ENCODE measurements around the gene RPL18.

The RPL18 gene

DNA sequence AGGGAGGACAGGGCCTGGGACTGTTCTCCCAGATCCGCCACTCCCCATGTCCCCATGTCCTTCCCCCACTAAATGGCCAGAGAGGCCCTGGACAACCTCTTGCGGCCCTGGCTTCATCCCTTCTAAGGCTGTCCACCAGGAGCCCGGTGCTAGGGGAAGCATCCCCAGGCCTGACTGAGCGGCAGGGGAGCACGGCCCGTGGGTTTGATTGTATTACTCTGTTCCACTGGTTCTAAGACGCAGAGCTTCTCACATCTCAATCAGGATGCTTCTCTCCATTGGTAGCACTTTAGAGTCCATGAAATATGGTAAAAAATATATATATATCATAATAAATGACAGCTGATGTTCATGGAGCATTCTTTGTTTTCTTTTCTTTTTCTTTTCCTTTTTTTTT, 11.6 kb downstream of the RPL18 start:
- H3K9me3 ChIP-seq (ENCODE audit: insufficient read depth, low read length, severe bottlenecking): no peaks in the 10 kb centered on the region
- H3K79me2 ChIP-seq (ENCODE audit: insufficient read depth, low read length): no peaks in the 10 kb centered on the region
- no peaks in the 10 kb centered on the region for H3K36me3 ChIP-seq (ENCODE audit: insufficient read depth, low read length)
- no peak overlapping the region for H3K9ac ChIP-seq (ENCODE audit: low read depth, low read length)
- no peak overlapping the region for H3K4me3 ChIP-seq (ENCODE audit: low read depth in 1 of 2, low read length in 2 of 2)
- TF ChIP-seq CTCF (IDR thresholded peaks at IDR 0.05; ENCODE audit: borderline replicate concordance, extremely low read depth, low read length, poor library complexity, severe bottlenecking) (no peak), EZH2 (IDR thresholded peaks at IDR 0.05; ENCODE audit: borderline replicate concordance, low read depth, low read length, severe bottlenecking) (no peak)
- H3K27me3 ChIP-seq (ENCODE audit: insufficient read depth, low read length, poor library complexity): no peaks in the 10 kb centered on the region
- no peak overlapping the region for H3K4me2 ChIP-seq (ENCODE audit: insufficient read depth, low read length)
- H4K20me1 ChIP-seq (ENCODE audit: insufficient read depth, low read length): no peaks in the 10 kb centered on the region
- H2AFZ ChIP-seq (ENCODE audit: low read depth, low read length): no peak overlapping the region
- no peak overlapping the region for H3K27ac ChIP-seq (ENCODE audit: low read length)
- ATAC-seq (ENCODE audit: insufficient read depth, low read depth): no peak
- no peak for DNase-seq
- no peaks in the 10 kb centered on the region for H3K4me1 ChIP-seq (ENCODE audit: insufficient read depth, low read length)

GRCh38 chr19:48606463-48607358, 12.3 kb downstream of the RPL18 start, which contains the start of gene SPACA4:
Gene SPACA4, plus strand, starts transcription at chr19:48606742. Its CDS starts 237 bp downstream, at chr19:48606979.
- Histone ChIP-seq H3K4me1 (ENCODE audit: insufficient read depth, low read length) (no peaks in the 10 kb centered on the region), H4K20me1 (ENCODE audit: insufficient read depth, low read length) (no peaks in the 10 kb centered on the region), H2AFZ (ENCODE audit: low read depth, low read length) (no peak within 1 kb of the TSS), H3K27me3 (ENCODE audit: insufficient read depth, low read length, poor library complexity) (no peaks in the 10 kb centered on the region), H3K36me3 (ENCODE audit: insufficient read depth, low read length) (no peaks in the 10 kb centered on the region), H3K79me2 (ENCODE audit: insufficient read depth, low read length) (no peaks in the 10 kb centered on the region), H3K4me3 (ENCODE audit: low read depth in 1 of 2, low read length in 2 of 2) (no peak within 1 kb of the TSS), H3K9ac (ENCODE audit: low read depth, low read length) (no peak within 1 kb of the TSS), H3K9me3 (ENCODE audit: insufficient read depth, low read length, severe bottlenecking) (no peaks in the 10 kb centered on the region), H3K27ac (ENCODE audit: low read length) (no peak within 1 kb of the TSS), H3K4me2 (ENCODE audit: insufficient read depth, low read length) (no peak within 1 kb of the TSS)
- TF ChIP-seq CTCF (IDR thresholded peaks at IDR 0.05; ENCODE audit: borderline replicate concordance, extremely low read depth, low read length, poor library complexity, severe bottlenecking) (no peak), EZH2 (IDR thresholded peaks at IDR 0.05; ENCODE audit: borderline replicate concordance, low read depth, low read length, severe bottlenecking) (no peak)
- ATAC-seq (ENCODE audit: insufficient read depth, low read depth): no peak
- DNase-seq: no peak

DNA sequence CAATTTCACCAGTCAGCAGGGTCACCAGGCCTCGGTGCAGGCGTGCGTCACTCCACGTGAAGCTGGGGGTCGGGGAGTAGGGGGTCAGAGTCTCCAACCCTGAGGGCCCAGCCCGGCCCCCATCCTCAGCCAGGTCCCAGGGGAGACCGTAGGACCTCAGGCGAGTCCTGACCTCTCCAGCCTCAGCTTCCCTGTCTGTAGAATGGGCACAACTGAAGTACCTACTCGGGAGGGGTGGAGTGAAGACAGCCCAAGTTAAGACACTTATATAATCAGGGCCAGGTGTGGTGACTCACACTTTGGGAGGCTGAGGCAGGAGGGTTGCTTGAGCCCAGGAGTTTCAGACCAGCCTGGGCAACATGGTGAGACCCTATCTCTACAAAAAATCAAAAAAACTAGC, 15.1 kb downstream of the RPL18 start:
- Histone ChIP-seq H2AFZ (ENCODE audit: low read depth, low read length) (no peak overlapping the region), H3K4me1 (ENCODE audit: insufficient read depth, low read length) (no peaks in the 10 kb centered on the region), H3K9ac (ENCODE audit: low read depth, low read length) (no peak overlapping the region), H3K4me3 (ENCODE audit: low read depth in 1 of 2, low read length in 2 of 2) (no peak overlapping the region), H3K36me3 (ENCODE audit: insufficient read depth, low read length) (no peaks in the 10 kb centered on the region), H3K79me2 (ENCODE audit: insufficient read depth, low read length) (no peaks in the 10 kb centered on the region), H4K20me1 (ENCODE audit: insufficient read depth, low read length) (no peaks in the 10 kb centered on the region), H3K4me2 (ENCODE audit: insufficient read depth, low read length) (no peak overlapping the region), H3K27ac (ENCODE audit: low read length) (no peak overlapping the region), H3K27me3 (ENCODE audit: insufficient read depth, low read length, poor library complexity) (no peaks in the 10 kb centered on the region), H3K9me3 (ENCODE audit: insufficient read depth, low read length, severe bottlenecking) (no peaks in the 10 kb centered on the region)
- DNase-seq (no peak), ATAC-seq (ENCODE audit: insufficient read depth, low read depth) (no peak)
- TF ChIP-seq CTCF (IDR thresholded peaks at IDR 0.05; ENCODE audit: borderline replicate concordance, extremely low read depth, low read length, poor library complexity, severe bottlenecking) (no peak), EZH2 (IDR thresholded peaks at IDR 0.05; ENCODE audit: borderline replicate concordance, low read depth, low read length, severe bottlenecking) (no peak)

Data from DND-41 (cell line).